GM19395 (cell line): ENCODE measurements around the gene MAGEA4.
"Not testable (repeated sequence)": the region's sequence is repeated elsewhere in the genome, so short reads cannot be mapped to it uniquely, and the experiment has no call there.

Source experiments
- ATAC-seq: cut with Tn5 transposase; IDR thresholded peaks from one replicate; pipeline ENCODE4 v1.9.1; 2021; ENCODE audit warnings: mild to moderate bottlenecking, moderate library complexity; ENCODE audit not compliant: unreplicated experiment

MAGEA4 gene

GRCh38 chrX:151912780-151913179 is at the start of gene MAGEA4:
Gene MAGEA4, plus strand, starts transcription at chrX:151912889. Its CDS starts 10,776 bp downstream, at chrX:151923665.
- no peak for ATAC-seq

- no peak for ATAC-seq
Measured at GRCh38 chrX:151870602-151871001, 42.1 kb upstream of the MAGEA4 start.

GRCh38 chrX:151871244-151871643 is 41.4 kb upstream of the MAGEA4 start:
- ATAC-seq: no peak

- ATAC-seq: no peak
Measured at GRCh38 chrX:151873096-151873495, 39.6 kb upstream of the MAGEA4 start.

- ATAC-seq: no peak
Measured at GRCh38 chrX:151875270-151876026, 37.2 kb upstream of the MAGEA4 start.

GRCh38 chrX:151878574-151878973 is 34.1 kb upstream of the MAGEA4 start:
- no peak for ATAC-seq

GRCh38 chrX:151879856-151880255 is 32.8 kb upstream of the MAGEA4 start:
- no peak for ATAC-seq

GRCh38 chrX:151880895-151881294 is 31.8 kb upstream of the MAGEA4 start:
- ATAC-seq: no peak

GRCh38 chrX:151889421-151889820 is 23.3 kb upstream of the MAGEA4 start:
- ATAC-seq: no peak

- ATAC-seq: no peak
Measured at GRCh38 chrX:151896734-151897474, 15.8 kb upstream of the MAGEA4 start.

- no peak for ATAC-seq
Measured at GRCh38 chrX:151899622-151900021, 13.1 kb upstream of the MAGEA4 start.

- no peak for ATAC-seq
Measured at GRCh38 chrX:151901826-151902225, 10.9 kb upstream of the MAGEA4 start.

- ATAC-seq: no peak
Measured at GRCh38 chrX:151902813-151903591, 9.7 kb upstream of the MAGEA4 start.

- no peak for ATAC-seq
Measured at GRCh38 chrX:151904989-151905388, 7.7 kb upstream of the MAGEA4 start.

GRCh38 chrX:151912221-151912620 is 468 bp upstream of the MAGEA4 start:
- ATAC-seq: no peak

- not testable (repeated sequence) for ATAC-seq
Measured at GRCh38 chrX:151918736-151919135, 6.0 kb downstream of the MAGEA4 start.

- no peak for ATAC-seq
Measured at GRCh38 chrX:151919610-151920009, 6.9 kb downstream of the MAGEA4 start.

- ATAC-seq: no peak
Measured at GRCh38 chrX:151920101-151920500, 7.4 kb downstream of the MAGEA4 start.

- ATAC-seq: no peak
Measured at GRCh38 chrX:151920530-151920929, 7.8 kb downstream of the MAGEA4 start.

- no peak for ATAC-seq
Measured at GRCh38 chrX:151921292-151921691, 8.6 kb downstream of the MAGEA4 start.

GRCh38 chrX:151921866-151922265 is 9.2 kb downstream of the MAGEA4 start:
- ATAC-seq: no peak
